Stimulated activated naive CD8-positive, alpha-beta T cell treated with anti-CD3 and anti-CD28 coated beads, Interleukin-15, amount 100 ng/mL, for 72 hours (primary cell): ENCODE results near the gene LPAR2.
A peak's percentile ranks its signal among the peaks of the same experiment; 100 is the strongest.
"Not testable (repeated sequence)": the region's sequence is repeated elsewhere in the genome, so short reads cannot be mapped to it uniquely, and the experiment has no call there.

Experiments
- ATAC-seq: fragments of 150-1000 bp; cut with Tn5 transposase; 2 replicates; pipeline ENCODE4 v1.10.0; 2021; ENCODE audit warnings: mild to moderate bottlenecking, moderate library complexity
- DNase-seq, 2 donors: peaks; one replicate each; pipeline ENCODE4 v3.0.0; 2021 to 2022
- H3K27ac Mint-ChIP-seq, 2 donors: one replicate each; pipeline ENCODE4 v1.8.0; 2022; ENCODE audit warnings: mild to moderate bottlenecking in 2 of 2, mixed read lengths in 2 of 2, moderate library complexity in 2 of 2
- H3K27me3 Mint-ChIP-seq: one replicate; pipeline ENCODE4 v1.8.0; 2022; ENCODE audit warnings: mixed read lengths
- H3K4me1 Mint-ChIP-seq: one replicate; pipeline ENCODE4 v1.8.0; 2022; ENCODE audit warnings: mild to moderate bottlenecking, mixed read lengths
- H3K4me3 Mint-ChIP-seq, 2 donors: one replicate each; pipeline ENCODE4 v1.8.0; 2022; ENCODE audit warnings: mild to moderate bottlenecking in 2 of 2, mixed read lengths in 2 of 2, moderate library complexity in 1 of 2
- H3K9me3 Mint-ChIP-seq, 2 donors: one replicate each; pipeline ENCODE4 v1.8.0; 2022; ENCODE audit warnings: mixed read lengths in 2 of 2

Gene LPAR2

DNA sequence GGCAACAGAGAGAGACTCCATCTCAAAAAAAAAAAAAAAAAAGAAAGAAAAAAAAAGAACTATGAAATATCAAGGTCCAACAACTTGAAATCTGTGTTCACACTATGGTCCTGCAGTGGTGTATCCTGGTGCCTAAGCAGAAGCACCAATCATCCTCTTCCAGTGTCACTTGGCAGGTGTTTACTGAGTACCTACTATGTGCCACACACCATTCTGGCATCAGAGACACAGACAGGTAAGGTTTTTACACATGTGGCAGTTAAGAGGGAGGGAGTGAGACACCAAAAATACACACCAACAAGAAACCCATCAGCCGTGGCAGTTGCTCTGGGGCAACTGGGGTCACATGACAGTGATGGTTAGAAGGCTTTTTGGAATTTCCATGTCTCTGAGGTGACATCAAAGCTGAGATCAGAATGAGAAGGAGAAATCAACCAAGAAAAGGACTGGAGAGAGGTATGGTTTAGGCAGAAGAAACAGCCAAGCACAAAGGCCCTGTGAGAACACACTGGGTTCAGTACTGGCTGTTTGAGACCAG is 27.2 kb downstream of the LPAR2 start:
- Mint-ChIP-seq H3K4me1 (peaks cover 67% of the 10 kb centered on the region), H3K4me3 (peak overlapping the region; percentile 41 to 67), H3K27ac (peak overlapping the region; percentile 77 to 98), H3K9me3 (peaks cover 0 to 7% of the 10 kb centered on the region in 2 donors), H3K27me3 (no peaks in the 10 kb centered on the region)
- no peak for ATAC-seq
- no peak for DNase-seq

GRCh38 chr19:19598728-19599451 is 29.1 kb downstream of the LPAR2 start:
- DNase-seq (peak; percentile 61 to 75), ATAC-seq (peak; percentile 79)
- Mint-ChIP-seq H3K27ac (peak overlapping the region; percentile 99 to 100), H3K4me1 (peaks cover 84% of the 10 kb centered on the region), H3K4me3 (peak overlapping the region; percentile 84)
- H3K9me3 Mint-ChIP-seq, H3K27me3 Mint-ChIP-seq: not testable (repeated sequence)

- H3K9me3 Mint-ChIP-seq: peaks cover 0 to 7% of the 10 kb centered on the region in 2 donors
- peaks cover 79% of the 10 kb centered on the region for H3K4me1 Mint-ChIP-seq
- DNase-seq (peak; percentile 68 to 82), ATAC-seq (peak; percentile 89)
- H3K4me3 Mint-ChIP-seq: peak overlapping the region; percentile 84
- peak overlapping the region; percentile 99 to 100 for H3K27ac Mint-ChIP-seq
- H3K27me3 Mint-ChIP-seq: no peaks in the 10 kb centered on the region
These were observed 30.2 kb downstream of the LPAR2 start for GRCh38 chr19:19597809-19598306.

DNA sequence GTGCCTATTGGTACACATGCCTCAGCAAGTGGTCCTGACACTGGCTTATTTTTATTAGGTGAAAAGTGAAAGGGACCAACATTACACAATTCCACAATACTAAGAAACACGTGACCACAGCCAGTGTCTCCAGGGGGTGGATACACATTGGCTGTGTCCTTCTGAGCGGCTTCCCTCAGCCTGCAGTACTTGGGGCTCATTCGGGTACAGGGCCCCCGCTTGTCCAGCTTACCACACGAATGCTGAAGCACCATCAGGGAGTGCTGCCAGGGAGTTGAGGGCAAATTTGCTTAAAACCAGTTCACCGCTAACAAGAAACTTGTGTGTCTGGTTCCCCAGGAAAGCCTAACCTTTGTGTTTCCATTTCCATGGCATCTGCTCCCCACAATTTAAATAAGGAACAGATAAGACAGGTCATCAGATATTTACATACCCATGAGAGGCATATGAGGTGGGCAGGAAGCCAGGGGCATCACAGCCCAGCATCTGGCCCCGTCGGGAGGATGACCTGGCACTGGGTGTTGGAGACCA is 32.8 kb downstream of the LPAR2 start:
- peaks cover 79% of the 10 kb centered on the region for H3K4me1 Mint-ChIP-seq

GRCh38 chr19:19594381-19594780 is 33.6 kb downstream of the LPAR2 start:
- no peak overlapping the region for H3K4me3 Mint-ChIP-seq
- peak overlapping the region in 1 of 2 donors; percentile 25 for H3K27ac Mint-ChIP-seq
- no peak for DNase-seq

More for the DNA sequence above, 32.8 kb downstream of the LPAR2 start:
- H3K27ac Mint-ChIP-seq: peak overlapping the region in 1 of 2 donors; percentile 48
- H3K27me3 Mint-ChIP-seq: no peaks in the 10 kb centered on the region
- no peaks in the 10 kb centered on the region for H3K9me3 Mint-ChIP-seq
- no peak overlapping the region for H3K4me3 Mint-ChIP-seq
- DNase-seq (no peak), ATAC-seq (no peak)

GRCh38 chr19:19592690-19593089 is 35.3 kb downstream of the LPAR2 start:
- no peak for ATAC-seq
- no peak overlapping the region for H3K4me3 Mint-ChIP-seq
- no peaks in the 10 kb centered on the region for H3K27me3 Mint-ChIP-seq
- no peaks in the 10 kb centered on the region for H3K9me3 Mint-ChIP-seq
- peak overlapping the region; percentile 48 to 69 for H3K27ac Mint-ChIP-seq
- no peak for DNase-seq
- H3K4me1 Mint-ChIP-seq: peaks cover 83% of the 10 kb centered on the region

More at GRCh38 chr19:19594381-19594780, 33.6 kb downstream of the LPAR2 start:
- H3K9me3 Mint-ChIP-seq: no peaks in the 10 kb centered on the region
- H3K27me3 Mint-ChIP-seq: no peaks in the 10 kb centered on the region
- H3K4me1 Mint-ChIP-seq: peaks cover 84% of the 10 kb centered on the region
- ATAC-seq: no peak

GRCh38 chr19:19591133-19591825 is 36.7 kb downstream of the LPAR2 start:
- H3K4me1 Mint-ChIP-seq: peaks cover 75% of the 10 kb centered on the region
- DNase-seq: peak; percentile 46 to 79
- no peaks in the 10 kb centered on the region for H3K9me3 Mint-ChIP-seq
- H3K27ac Mint-ChIP-seq: peak overlapping the region; percentile 60 to 93
- H3K27me3 Mint-ChIP-seq: no peaks in the 10 kb centered on the region
- ATAC-seq: peak; percentile 95
- H3K4me3 Mint-ChIP-seq: peak overlapping the region; percentile 57 to 60

DNA sequence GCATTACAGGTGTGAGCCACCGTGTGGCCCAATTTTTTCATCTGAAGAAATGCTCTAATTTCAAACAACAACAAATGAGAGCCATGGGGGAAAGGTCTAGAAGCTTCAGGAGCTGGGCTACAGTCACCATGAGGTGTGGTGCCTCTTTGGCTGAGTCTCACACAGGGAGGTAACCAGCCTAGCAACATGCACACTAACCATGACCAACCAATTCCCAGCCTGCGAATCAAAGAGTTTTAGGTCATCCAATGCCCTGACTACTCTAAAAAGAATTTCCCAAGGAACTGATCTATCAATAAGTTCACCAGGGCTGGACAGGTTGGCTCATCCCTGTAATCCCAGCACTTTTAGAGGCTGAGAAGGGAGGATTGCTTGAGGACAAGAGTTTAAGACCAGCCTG is 39.5 kb downstream of the LPAR2 start:
- no peaks in the 10 kb centered on the region for H3K27me3 Mint-ChIP-seq
- ATAC-seq (no peak), DNase-seq (no peak)
- peak overlapping the region in 1 of 2 donors; percentile 61 for H3K27ac Mint-ChIP-seq
- peak overlapping the region; percentile 18 to 29 for H3K4me3 Mint-ChIP-seq
- H3K4me1 Mint-ChIP-seq: peaks cover 61% of the 10 kb centered on the region
- H3K9me3 Mint-ChIP-seq: no peaks in the 10 kb centered on the region

DNA sequence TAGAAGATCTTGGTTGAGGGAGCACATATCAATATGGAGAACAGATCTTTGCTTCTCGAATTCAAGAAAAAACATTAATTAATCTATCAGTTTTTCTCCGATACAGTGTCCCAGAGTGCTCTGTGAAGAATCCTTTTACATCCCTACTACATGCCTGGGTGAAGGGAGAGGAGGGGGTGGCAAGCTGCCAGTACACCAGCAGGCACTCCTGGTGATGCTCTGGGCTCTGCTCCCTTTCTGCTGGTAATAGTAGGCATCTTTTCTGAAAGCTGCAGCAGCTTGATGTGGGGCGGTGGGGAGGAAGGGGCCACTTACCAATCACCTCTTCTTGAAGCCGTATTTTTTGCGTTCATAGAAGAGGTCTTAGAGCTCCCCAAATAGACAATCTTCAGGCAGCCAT is 40.2 kb downstream of the LPAR2 start:
- ATAC-seq: no peak
- Mint-ChIP-seq H3K4me3 (no peak overlapping the region), H3K27me3 (no peaks in the 10 kb centered on the region), H3K27ac (no peak overlapping the region), H3K9me3 (no peaks in the 10 kb centered on the region), H3K4me1 (peaks cover 58% of the 10 kb centered on the region)
- DNase-seq: no peak

- peak overlapping the region in 1 of 2 donors; percentile 76 for H3K27ac Mint-ChIP-seq
- DNase-seq (no peak), ATAC-seq (no peak)
- no peaks in the 10 kb centered on the region for H3K27me3 Mint-ChIP-seq
- H3K4me3 Mint-ChIP-seq: no peak overlapping the region
- H3K9me3 Mint-ChIP-seq: no peaks in the 10 kb centered on the region
- peaks cover 53% of the 10 kb centered on the region for H3K4me1 Mint-ChIP-seq
These were observed 43.7 kb downstream of the LPAR2 start for GRCh38 chr19:19584356-19584755.

DNA sequence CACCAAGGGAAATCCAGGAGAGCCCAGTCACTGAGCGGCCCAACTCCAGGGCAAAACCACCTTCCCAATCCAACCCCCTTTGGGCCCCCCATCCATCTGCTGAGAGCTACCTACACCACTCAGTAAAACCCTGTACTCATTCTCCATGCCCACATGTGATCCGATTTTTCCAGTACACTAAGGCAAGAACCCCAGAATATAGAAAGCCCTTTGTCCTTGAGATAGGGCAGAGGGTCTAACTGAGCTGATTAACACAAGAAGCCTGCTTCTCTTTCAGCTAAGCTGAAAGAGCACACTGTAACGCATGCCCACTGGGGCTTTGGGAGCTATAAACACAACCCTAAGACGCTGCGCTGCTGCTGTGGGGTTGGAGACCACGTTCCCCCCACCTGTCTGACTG is 45.5 kb downstream of the LPAR2 start:
- Mint-ChIP-seq H3K4me3 (no peak overlapping the region), H3K27me3 (no peaks in the 10 kb centered on the region), H3K9me3 (no peaks in the 10 kb centered on the region), H3K27ac (peak overlapping the region in 1 of 2 donors; percentile 42), H3K4me1 (peaks cover 37% of the 10 kb centered on the region)
- ATAC-seq (no peak), DNase-seq (no peak)

DNA sequence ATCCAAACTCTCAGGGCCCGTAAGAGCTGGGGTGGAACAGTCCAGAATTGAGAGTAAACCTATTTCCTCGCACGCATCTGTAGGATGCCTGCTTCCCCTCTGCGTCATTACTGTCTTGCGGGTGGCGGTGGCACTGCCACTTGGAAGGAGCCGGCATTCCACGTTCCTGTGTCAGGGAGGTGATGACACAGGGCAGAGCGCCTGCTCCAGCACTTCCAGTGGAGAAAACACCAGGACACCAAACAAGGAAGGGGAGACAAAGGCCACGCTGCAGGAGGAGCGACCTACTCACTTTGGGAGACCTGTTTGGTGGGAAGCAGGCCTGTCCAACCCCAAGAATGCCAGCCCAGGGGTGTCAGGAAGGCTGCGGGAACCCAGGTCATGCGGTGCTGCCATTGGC is 46.6 kb downstream of the LPAR2 start:
- no peak for ATAC-seq
- Mint-ChIP-seq H3K9me3 (no peaks in the 10 kb centered on the region), H3K4me3 (no peak overlapping the region), H3K27ac (peak overlapping the region in 1 of 2 donors; percentile 92), H3K27me3 (no peaks in the 10 kb centered on the region), H3K4me1 (peaks cover 37% of the 10 kb centered on the region)
- no peak for DNase-seq

DNA sequence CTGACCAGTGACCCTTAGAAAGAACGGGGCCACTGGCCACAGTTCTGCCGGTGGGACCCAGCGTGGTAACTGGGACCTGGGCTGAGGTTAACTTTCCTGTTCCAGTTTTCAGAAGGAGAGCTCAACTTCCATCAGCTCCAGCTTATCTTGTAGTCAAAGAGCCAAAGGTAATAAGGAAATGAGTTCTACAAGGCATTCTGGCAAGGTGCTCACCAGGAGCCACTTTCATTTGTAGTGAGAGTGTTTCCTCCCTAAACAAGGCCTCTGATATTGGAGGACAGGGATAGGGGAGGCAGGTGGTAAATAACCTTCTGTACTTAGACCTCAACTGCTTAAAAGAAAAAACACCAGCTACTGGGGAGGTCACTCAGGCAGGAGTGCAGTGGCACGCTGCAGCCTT is 47.6 kb downstream of the LPAR2 start:
- no peaks in the 10 kb centered on the region for H3K27me3 Mint-ChIP-seq
- H3K4me3 Mint-ChIP-seq: no peak overlapping the region
- DNase-seq (no peak), ATAC-seq (no peak)
- H3K9me3 Mint-ChIP-seq: no peaks in the 10 kb centered on the region
- peak overlapping the region in 1 of 2 donors; percentile 74 for H3K27ac Mint-ChIP-seq
- H3K4me1 Mint-ChIP-seq: peaks cover 40% of the 10 kb centered on the region

DNA sequence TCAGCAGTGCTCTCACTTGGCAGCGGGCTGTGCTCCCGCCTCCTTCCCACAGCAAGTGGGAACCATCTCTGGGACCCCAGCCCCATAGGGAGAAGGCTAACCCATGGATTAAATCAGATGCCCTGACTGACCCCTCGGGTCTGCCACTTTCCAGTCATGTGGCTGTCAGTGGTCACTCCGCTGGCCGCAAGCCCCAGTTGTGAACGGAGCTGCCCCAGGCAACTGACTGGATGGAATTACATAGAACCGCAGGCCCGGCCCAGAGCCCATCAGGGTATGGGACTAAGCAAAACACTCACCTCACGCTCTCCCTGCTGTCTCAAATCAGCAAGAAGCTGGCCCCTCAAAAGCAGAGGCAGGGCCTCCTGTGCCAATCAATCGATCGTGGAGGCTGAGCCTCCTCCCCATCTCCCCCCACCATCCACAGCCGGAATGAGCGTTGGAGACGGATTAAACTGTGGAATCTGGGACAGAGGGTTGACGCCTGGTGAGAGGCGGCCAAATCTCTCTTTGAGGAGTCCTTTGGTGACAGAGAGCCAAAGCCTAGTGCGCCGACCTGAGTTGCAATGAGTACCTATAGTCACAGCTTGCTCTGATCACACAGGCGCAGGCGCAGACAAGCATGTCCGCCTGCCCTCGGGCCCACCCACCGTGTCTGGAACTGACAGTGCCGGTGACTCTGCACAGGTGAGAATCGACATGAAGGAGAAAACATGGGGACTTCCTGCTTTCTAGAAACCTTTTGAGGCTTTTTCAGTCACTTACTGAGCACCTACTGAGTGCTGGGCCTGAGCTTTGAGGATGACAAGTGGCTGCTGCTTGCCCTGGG is 48.3 kb downstream of the LPAR2 start:
- DNase-seq (no peak), ATAC-seq (no peak)
- Mint-ChIP-seq H3K4me1 (peaks cover 43% of the 10 kb centered on the region), H3K27ac (peak overlapping the region in 1 of 2 donors; percentile 74), H3K27me3 (no peaks in the 10 kb centered on the region), H3K9me3 (no peaks in the 10 kb centered on the region), H3K4me3 (no peak overlapping the region)

DNA sequence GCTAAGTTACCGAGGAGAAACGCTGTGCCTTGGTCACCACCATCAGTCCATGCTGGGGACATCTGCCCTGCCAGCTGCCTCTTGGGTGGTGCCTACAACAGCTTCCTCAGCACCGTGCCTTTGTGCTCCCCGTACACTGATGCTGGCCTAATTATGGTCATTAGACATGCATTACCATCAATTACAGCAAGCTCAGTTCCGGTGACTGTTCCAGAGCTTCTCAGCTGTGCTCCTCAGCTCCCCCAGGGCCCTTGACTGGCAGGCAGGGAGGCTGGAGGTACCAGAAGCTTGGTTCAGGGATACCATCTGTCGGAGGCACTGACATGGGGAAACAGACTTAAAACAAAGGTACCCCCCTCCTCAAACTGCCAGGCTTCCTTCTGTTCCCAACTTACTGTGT is 49.8 kb downstream of the LPAR2 start:
- Mint-ChIP-seq H3K27ac (no peak overlapping the region), H3K9me3 (no peaks in the 10 kb centered on the region), H3K4me3 (no peak overlapping the region), H3K4me1 (peaks cover 35% of the 10 kb centered on the region), H3K27me3 (no peaks in the 10 kb centered on the region)
- DNase-seq: no peak
- ATAC-seq: no peak
